ENCODE measurements around the gene ZGPAT.

The ZGPAT gene

DNA sequence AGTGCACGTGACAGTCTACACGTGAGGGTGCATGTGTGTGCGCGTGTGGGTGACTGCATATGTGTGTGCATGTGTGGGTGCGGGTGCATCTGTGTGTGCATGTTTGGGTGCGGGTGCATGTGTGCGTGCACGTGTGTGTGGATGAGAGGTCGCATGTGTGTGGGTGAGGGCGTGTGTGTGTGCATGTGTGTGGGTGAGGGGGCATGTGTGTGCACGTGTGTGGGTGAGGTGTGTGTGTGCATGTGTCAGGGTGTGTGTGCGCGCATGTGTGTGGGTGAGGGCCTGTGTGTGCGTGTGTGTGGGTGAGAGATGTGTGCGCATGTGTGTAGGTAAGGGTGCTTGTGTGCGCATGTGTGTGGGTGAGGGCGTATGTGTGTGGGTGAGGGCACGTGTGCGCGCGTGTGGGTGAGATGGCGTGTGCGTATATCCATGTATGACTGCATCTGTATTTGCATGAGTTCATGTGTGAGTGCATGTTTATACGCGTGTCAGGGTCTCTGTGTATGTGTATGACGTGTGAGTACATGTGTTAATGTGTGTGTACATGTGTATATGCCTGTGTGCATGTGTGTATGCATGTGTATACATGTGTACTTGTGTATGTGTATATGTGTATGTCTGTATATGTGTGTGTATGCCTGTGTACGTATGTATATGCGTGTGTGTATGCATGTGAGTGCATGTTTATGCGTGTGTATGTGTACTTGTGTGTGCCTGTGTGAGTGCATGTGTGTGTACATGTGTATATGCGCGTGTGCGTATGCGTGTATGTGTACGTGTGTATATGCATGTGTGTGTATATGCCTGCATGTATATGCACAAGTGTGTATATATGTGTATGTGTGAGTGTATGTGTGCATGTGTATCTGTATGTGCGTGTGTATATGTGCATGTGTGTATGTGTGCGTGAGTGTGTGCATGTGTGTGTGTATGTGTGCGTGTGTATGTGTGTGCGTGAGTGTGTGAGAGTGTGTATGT lies 24.6 kb downstream of the ZGPAT start:
- TF ChIP-seq, protein P1, sequence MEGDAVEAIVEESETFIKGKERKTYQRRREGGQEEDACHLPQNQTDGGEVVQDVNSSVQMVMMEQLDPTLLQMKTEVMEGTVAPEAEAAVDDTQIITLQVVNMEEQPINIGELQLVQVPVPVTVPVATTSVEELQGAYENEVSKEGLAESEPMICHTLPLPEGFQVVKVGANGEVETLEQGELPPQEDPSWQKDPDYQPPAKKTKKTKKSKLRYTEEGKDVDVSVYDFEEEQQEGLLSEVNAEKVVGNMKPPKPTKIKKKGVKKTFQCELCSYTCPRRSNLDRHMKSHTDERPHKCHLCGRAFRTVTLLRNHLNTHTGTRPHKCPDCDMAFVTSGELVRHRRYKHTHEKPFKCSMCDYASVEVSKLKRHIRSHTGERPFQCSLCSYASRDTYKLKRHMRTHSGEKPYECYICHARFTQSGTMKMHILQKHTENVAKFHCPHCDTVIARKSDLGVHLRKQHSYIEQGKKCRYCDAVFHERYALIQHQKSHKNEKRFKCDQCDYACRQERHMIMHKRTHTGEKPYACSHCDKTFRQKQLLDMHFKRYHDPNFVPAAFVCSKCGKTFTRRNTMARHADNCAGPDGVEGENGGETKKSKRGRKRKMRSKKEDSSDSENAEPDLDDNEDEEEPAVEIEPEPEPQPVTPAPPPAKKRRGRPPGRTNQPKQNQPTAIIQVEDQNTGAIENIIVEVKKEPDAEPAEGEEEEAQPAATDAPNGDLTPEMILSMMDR (IDR thresholded peaks at IDR 0.05; ENCODE audit: low read depth, low read length), result no peak
- no peak overlapping the region for H3K4me3 ChIP-seq (ENCODE audit: low read depth, low read length)

DNA sequence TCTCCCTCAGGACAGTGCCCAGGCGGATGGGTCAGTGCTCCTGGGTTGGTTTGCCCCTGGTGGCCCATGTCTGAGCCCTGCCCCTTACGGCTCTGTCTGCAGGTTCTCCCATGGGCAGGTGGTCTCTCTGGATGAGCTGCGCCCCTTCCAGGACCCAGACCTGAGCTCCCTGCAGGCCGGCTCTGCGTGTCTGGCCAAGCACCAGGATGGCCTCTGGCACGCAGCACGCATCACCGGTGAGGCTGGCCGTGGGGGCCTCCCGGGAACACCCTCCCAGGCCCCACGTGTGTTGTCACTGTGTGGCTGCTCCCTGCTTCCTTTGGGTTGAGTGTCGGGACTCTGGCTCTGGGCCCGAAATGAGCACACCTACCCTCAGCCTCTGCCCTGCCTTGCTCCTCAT lies 25.3 kb downstream of the ZGPAT start:
- H3K4me3 ChIP-seq (ENCODE audit: low read depth, low read length), result no peak overlapping the region
- TF ChIP-seq, protein P1 (IDR thresholded peaks at IDR 0.05; ENCODE audit: low read depth, low read length), result no peak

DNA sequence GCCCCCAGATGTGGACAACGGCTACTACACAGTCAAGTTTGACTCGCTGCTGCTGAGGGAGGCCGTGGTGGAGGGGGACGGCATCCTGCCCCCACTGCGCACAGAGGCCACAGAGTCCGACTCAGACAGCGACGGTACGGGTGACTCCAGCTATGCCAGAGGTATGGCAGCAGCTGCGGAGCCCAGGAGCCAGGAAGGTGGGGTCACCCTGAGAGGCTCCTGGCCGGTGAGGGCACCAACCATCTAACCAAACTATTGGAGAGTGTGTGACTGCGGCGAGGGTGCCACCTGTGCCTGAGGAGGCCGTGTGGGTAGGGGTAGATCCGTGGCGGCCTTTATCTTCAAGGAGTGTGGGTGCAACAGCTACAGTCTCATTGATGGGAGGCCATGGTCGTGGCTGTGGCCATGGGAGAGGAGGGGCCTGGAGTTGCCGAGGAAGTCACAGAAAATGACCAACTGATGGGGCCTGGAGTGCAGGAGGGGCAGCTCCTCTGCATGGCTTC lies 25.8 kb downstream of the ZGPAT start:
- TF ChIP-seq, protein P1 (IDR thresholded peaks at IDR 0.05; ENCODE audit: low read depth, low read length), result no peak
- no peak overlapping the region for H3K4me3 ChIP-seq (ENCODE audit: low read depth, low read length)

DNA sequence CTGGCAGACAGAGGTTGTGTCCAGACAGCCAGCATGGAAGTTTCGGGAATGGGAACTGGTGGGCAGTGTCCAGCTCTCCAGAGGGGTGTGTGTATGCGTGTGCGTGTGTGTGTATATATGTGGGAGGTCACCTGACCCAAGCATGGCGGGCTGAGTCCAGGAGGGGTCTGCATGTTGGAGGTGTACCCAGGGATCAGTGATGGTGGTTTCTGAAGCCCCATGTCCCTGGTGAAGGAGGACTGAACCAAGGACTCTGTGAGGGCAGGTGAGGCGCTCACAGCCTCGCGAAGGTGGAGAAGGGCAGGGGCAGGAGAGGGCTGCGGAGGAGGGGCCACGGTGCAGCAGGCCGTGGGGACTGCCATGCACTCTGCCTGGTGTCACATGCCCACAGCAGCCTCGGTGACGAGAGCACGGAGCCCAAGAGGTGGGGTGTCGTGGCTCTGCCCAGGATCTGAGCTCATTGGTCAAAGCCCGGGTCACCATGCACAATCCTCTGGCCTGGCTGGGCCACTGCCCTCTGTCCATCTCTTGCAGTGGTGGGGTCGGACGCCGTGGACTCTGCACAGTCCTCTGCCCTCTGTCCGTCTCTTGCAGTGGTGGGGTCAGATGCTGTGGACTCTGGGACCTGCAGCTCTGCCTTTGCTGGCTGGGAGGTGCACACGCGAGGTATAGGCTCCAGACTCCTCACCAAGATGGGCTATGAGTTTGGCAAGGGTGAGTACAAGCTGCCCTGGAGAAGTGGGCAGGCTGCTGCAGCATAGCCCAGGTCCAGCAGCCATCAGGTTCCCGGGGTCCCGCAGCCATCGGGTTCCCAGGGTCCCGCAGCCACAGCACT lies 26.5 kb downstream of the ZGPAT start:
- no peak overlapping the region for H3K4me3 ChIP-seq (ENCODE audit: low read depth, low read length)
- TF ChIP-seq, protein P1 (IDR thresholded peaks at IDR 0.05; ENCODE audit: low read depth, low read length), result no peak

DNA sequence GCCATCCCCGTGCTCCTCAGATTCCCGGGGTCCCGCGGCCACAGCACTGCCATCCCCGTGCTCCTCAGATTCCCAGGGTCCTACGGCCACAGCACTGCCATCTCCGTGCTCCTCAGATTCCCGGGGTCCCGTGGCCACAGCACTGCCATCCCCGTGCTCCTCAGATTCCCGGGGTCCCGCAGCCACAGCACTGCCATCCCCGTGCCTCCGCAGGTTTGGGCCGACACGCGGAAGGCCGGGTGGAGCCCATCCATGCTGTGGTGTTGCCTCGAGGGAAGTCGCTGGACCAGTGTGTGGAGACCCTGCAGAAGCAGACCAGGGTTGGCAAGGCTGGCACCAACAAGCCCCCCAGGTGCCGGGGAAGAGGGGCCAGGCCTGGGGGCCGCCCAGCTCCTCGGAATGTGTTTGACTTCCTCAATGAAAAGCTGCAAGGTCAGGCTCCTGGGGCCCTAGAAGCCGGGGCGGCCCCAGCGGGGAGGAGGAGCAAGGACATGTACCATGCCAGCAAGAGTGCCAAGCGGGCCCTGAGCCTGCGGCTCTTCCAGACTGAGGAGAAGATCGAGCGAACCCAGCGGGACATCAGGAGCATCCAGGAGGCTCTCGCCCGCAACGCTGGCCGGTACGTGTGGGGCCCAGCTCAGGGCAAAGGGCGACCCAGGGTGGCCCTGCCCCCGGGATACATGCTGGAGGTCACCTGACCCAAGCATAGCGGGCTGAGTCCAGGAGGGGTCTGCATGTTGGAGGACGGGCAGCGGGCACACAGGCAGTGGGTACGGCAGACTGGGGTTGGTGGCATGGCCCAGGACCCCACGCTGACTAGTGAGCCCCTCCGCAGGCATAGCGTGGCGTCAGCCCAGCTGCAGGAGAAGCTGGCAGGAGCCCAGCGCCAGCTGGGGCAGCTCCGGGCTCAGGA lies 27.4 kb downstream of the ZGPAT start:
- no peak overlapping the region for H3K4me3 ChIP-seq (ENCODE audit: low read depth, low read length)

More for the DNA sequence above, 27.4 kb downstream of the ZGPAT start:
- TF ChIP-seq, protein P1 (IDR thresholded peaks at IDR 0.05; ENCODE audit: low read depth, low read length), result no peak

Measured in WI38 (cell line).